HepG2 (cell line): ENCODE measurements around the gene CTIF. TPM values are rescaled to one million over a fixed set of nuclear protein-coding genes. Genes with fewer than 3 reads are reported as not detected.

Experiments
- ARID3A ChIP-seq: IDR thresholded peaks from 2 replicates; pipeline ENCODE4 v1.6.1; 2012; ENCODE audit warnings: low read depth, low read length, improper control_type of control experiment
- CCAR2 ChIP-seq: fragments of 200-400 bp; formaldehyde crosslinking; optimal IDR thresholded peaks from 2 replicates; pipeline ENCODE3; 2018; ENCODE audit warnings: low read depth, mild to moderate bottlenecking, low read length, moderate library complexity
- FOXP1 ChIP-seq, 2 experiments: fragments of 450-650 bp in 1 of 2; IDR thresholded peaks; 2 replicates each; pipeline ENCODE4 v1.6.1; 2017 to 2018; ENCODE audit warnings: antibody characterized with exemption in 1 of 2
- GATAD1 ChIP-seq: IDR thresholded peaks from 2 replicates; pipeline ENCODE4 v1.6.1; 2016; ENCODE audit warnings: missing genetic modification reagents, missing compliant biosample characterization
- HNF4G ChIP-seq, 2 experiments: sonication (generic) in 1 of 2; formaldehyde crosslinking in 1 of 2; IDR thresholded peaks; 2 replicates each; pipeline versions ENCODE4 v1.4.0 to v1.6.1; 2011 to 2020; ENCODE audit warnings: borderline replicate concordance in 2 of 2, low read depth in 2 of 2, mild to moderate bottlenecking in 2 of 2, low read length in 1 of 2, missing genetic modification reagents in 1 of 2, moderate library complexity in 1 of 2
- MYPOP ChIP-seq: sonication (generic); formaldehyde crosslinking; IDR thresholded peaks from 2 replicates; pipeline ENCODE4 v1.8.1; 2023; ENCODE audit warnings: mild to moderate bottlenecking, moderate library complexity, missing genetic modification reagents
- NR1H2 ChIP-seq: sonication (generic); formaldehyde crosslinking; IDR thresholded peaks from 2 replicates; pipeline ENCODE4 v1.8.1; 2022; ENCODE audit warnings: low read depth, missing genetic modification reagents, borderline replicate concordance
- REL ChIP-seq: sonication (generic); formaldehyde crosslinking; conservative IDR thresholded peaks from 2 replicates; pipeline ENCODE4 v1.8.0; 2022; ENCODE audit warnings: mild to moderate bottlenecking, missing genetic modification reagents, moderate library complexity
- SATB2 ChIP-seq: sonication (generic); formaldehyde crosslinking; IDR thresholded peaks from 2 replicates; pipeline ENCODE4 v1.5.0; 2020; ENCODE audit warnings: missing genetic modification reagents
- TAF15 ChIP-seq: fragments of 200-400 bp; formaldehyde crosslinking; IDR thresholded peaks from one replicate; pipeline ENCODE4 v1.6.1; 2018; ENCODE audit warnings: mild to moderate bottlenecking, low read depth, low read length; ENCODE audit not compliant: poor library complexity, severe bottlenecking
- ZBTB37 ChIP-seq: sonication (generic); formaldehyde crosslinking; IDR thresholded peaks from 2 replicates; pipeline ENCODE4 v1.4.0; 2020; ENCODE audit warnings: mild to moderate bottlenecking, missing genetic modification reagents
- ZBTB42 ChIP-seq: sonication (generic); formaldehyde crosslinking; IDR thresholded peaks from 2 replicates; pipeline ENCODE4 v1.5.0; 2020; ENCODE audit warnings: mild to moderate bottlenecking, missing genetic modification reagents
- ZNF543 ChIP-seq: sonication (generic); formaldehyde crosslinking; IDR thresholded peaks from 2 replicates; pipeline ENCODE4 v1.4.0; 2020; ENCODE audit warnings: mild to moderate bottlenecking, missing genetic modification reagents
- ZNF557 ChIP-seq: sonication (generic); formaldehyde crosslinking; IDR thresholded peaks from 2 replicates; pipeline ENCODE4 v1.4.0; 2020; ENCODE audit warnings: missing genetic modification reagents
- polyA plus RNA-seq, 8 experiments: library from polyadenylated mRNA; depleted of rRNA in 3 of 8; stranded (reverse) in 7 of 8; unstranded in 1 of 8; fragments of >200 nt; fragmentation: Illumina TruSeq in 4 of 8; extraction: Trizol in 4 of 8; gene quantifications; 2 replicates each; pipeline versions ENCODE4 v1.2.1 to v1.2.3, GENCODE V29; 2011 to 2016; ENCODE audit warnings: low read depth in 4 of 8, missing spikeins in 1 of 8, mixed read lengths in 1 of 8; ENCODE audit not compliant: insufficient read depth in 1 of 8
- total RNA-seq, 5 experiments: library from RNA; depleted of rRNA; stranded (reverse); fragments of >200 nt; fragmentation: Illumina TruSeq; extraction: Trizol; gene quantifications; 2 replicates each; pipeline ENCODE4 v1.2.3, GENCODE V29; 2016; ENCODE audit warnings: low read depth in 1 of 5
- TF ChIP-seq, protein P1 (sequence below): sonication (generic); formaldehyde crosslinking; IDR thresholded peaks from 2 replicates; pipeline ENCODE4 v1.5.0; 2020; ENCODE audit warnings: mild to moderate bottlenecking, missing genetic modification reagents
- TF ChIP-seq, protein P2 (sequence below): sonication (generic); formaldehyde crosslinking; IDR thresholded peaks from 2 replicates; pipeline ENCODE4 v1.4.0; 2020; ENCODE audit warnings: missing genetic modification reagents
- TF ChIP-seq, protein P3 (sequence below): sonication (generic); formaldehyde crosslinking; IDR thresholded peaks from 2 replicates; pipeline ENCODE4 v1.9.0; 2022; ENCODE audit warnings: missing genetic modification reagents, mild to moderate bottlenecking, borderline replicate concordance

Gene CTIF
- total and polyA plus RNA-seq, 2 of the 13 experiments (the other 11 are each of a cell fraction or from before 2014, with no cell fraction given), result 18.2 to 28.0 TPM

- TF ChIP-seq REL (CRISPR knock-in tag), result no peak
- no peak for TF ChIP-seq ZBTB42 (CRISPR knock-in tag)
- TF ChIP-seq FOXP1 (IDR thresholded peaks at IDR 0.05), result no peak
- TF ChIP-seq FOXP1 (CRISPR knock-in tag; IDR thresholded peaks at IDR 0.05), result no peak
- TF ChIP-seq, protein P1, sequence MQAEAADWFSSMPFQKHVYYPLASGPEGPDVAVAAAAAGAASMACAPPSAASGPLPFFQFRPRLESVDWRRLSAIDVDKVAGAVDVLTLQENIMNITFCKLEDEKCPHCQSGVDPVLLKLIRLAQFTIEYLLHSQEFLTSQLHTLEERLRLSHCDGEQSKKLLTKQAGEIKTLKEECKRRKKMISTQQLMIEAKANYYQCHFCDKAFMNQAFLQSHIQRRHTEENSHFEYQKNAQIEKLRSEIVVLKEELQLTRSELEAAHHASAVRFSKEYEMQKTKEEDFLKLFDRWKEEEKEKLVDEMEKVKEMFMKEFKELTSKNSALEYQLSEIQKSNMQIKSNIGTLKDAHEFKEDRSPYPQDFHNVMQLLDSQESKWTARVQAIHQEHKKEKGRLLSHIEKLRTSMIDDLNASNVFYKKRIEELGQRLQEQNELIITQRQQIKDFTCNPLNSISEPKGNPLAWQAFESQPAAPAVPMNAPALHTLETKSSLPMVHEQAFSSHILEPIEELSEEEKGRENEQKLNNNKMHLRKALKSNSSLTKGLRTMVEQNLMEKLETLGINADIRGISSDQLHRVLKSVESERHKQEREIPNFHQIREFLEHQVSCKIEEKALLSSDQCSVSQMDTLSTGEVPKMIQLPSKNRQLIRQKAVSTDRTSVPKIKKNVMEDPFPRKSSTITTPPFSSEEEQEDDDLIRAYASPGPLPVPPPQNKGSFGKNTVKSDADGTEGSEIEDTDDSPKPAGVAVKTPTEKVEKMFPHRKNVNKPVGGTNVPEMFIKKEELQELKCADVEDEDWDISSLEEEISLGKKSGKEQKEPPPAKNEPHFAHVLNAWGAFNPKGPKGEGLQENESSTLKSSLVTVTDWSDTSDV (CRISPR knock-in tag), result no peak; the same call in 1 of the 2 replicates
- TF ChIP-seq HNF4G (IDR thresholded peaks at IDR 0.05; ENCODE audit: borderline replicate concordance, low read depth, low read length), result peak; percentile 37
- no peak; the same call in 1 of the 2 replicates for TF ChIP-seq HNF4G (CRISPR knock-in tag; IDR thresholded peaks at IDR 0.05; ENCODE audit: borderline replicate concordance, low read depth)
- TF ChIP-seq, protein P2, sequence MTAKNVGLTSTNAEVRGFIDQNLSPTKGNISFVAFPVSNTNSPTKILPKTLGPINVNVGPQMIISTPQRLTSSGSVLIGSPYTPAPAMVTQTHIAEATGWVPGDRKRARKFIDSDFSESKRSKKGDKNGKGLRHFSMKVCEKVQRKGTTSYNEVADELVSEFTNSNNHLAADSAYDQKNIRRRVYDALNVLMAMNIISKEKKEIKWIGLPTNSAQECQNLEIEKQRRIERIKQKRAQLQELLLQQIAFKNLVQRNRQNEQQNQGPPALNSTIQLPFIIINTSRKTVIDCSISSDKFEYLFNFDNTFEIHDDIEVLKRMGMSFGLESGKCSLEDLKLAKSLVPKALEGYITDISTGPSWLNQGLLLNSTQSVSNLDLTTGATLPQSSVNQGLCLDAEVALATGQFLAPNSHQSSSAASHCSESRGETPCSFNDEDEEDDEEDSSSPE, result peak; percentile 53; the same call in 1 of the 2 replicates
- TF ChIP-seq ZNF543 (CRISPR knock-in tag), result no peak
- TF ChIP-seq CCAR2, result no peak
- TF ChIP-seq ZNF557 (CRISPR knock-in tag), result no peak
- no peak for TF ChIP-seq TAF15
- no peak for TF ChIP-seq MYPOP (CRISPR knock-in tag)
- TF ChIP-seq SATB2 (CRISPR knock-in tag), result no peak
- TF ChIP-seq, protein P3, sequence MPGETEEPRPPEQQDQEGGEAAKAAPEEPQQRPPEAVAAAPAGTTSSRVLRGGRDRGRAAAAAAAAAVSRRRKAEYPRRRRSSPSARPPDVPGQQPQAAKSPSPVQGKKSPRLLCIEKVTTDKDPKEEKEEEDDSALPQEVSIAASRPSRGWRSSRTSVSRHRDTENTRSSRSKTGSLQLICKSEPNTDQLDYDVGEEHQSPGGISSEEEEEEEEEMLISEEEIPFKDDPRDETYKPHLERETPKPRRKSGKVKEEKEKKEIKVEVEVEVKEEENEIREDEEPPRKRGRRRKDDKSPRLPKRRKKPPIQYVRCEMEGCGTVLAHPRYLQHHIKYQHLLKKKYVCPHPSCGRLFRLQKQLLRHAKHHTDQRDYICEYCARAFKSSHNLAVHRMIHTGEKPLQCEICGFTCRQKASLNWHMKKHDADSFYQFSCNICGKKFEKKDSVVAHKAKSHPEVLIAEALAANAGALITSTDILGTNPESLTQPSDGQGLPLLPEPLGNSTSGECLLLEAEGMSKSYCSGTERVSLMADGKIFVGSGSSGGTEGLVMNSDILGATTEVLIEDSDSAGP (CRISPR knock-in tag), result peak; percentile 53; the same call in 1 of the 2 replicates
- TF ChIP-seq ZBTB37 (CRISPR knock-in tag), result no peak
- TF ChIP-seq NR1H2, result no peak
- TF ChIP-seq GATAD1 (CRISPR knock-in tag), result peak; percentile 53
- no peak for TF ChIP-seq ARID3A
Measured at GRCh38 chr18:48538531-48539405, at the start of gene CTIF (continued).
